WTC11 (cell line): Measurements from ENCODE around the gene NUMA1. TPM values are rescaled to one million over a fixed set of nuclear protein-coding genes. Genes with fewer than 3 reads are reported as not detected.

Source experiments
- ATAC-seq: fragments of 200-7000 bp; cut with Tn5 transposase; 2 replicates; pipeline ENCODE4 v1.10.0; 2021; ENCODE audit warnings: mild to moderate bottlenecking, moderate library complexity
- CTCF ChIA-PET: fragments of 300-600 bp; sonication (Branson Sonifier 250); formaldehyde crosslinking; loops from one replicate; lab custom pipeline; 2021; ENCODE audit warnings: antibody characterized with exemption; lab: Charles Lee
- POLR2A ChIA-PET: fragments of 350-600 bp; sonication (Branson Sonifier 250); formaldehyde crosslinking; loops from one replicate; lab custom pipeline; 2021; ENCODE audit warnings: antibody characterized with exemption; lab: Charles Lee
- DNase-seq: peaks from one replicate; pipeline ENCODE4 v3.0.0; 2021; ENCODE audit warnings: low spot score
- H3K27ac Mint-ChIP-seq: 2 replicates; pipeline ENCODE4 v1.8.0; 2021; ENCODE audit warnings: mixed read lengths
- H3K27me3 Mint-ChIP-seq: 2 replicates; pipeline ENCODE4 v1.8.0; 2021; ENCODE audit warnings: low read depth, mild to moderate bottlenecking, moderate library complexity, mixed read lengths
- H3K36me3 Mint-ChIP-seq: 2 replicates; pipeline ENCODE4 v1.8.0; 2021; ENCODE audit warnings: mixed read lengths
- H3K4me1 Mint-ChIP-seq: 2 replicates; pipeline ENCODE4 v1.8.0; 2022; ENCODE audit warnings: mixed read lengths
- H3K4me3 Mint-ChIP-seq: 2 replicates; pipeline ENCODE4 v1.8.0; 2021; ENCODE audit warnings: mild to moderate bottlenecking, moderate library complexity, mixed read lengths
- H3K9me3 Mint-ChIP-seq: 2 replicates; pipeline ENCODE4 v1.8.0; 2021; ENCODE audit warnings: mixed read lengths
- ATF1 ChIP-seq: sonication (generic); formaldehyde crosslinking; IDR thresholded peaks from 2 replicates; pipeline ENCODE4 v1.8.1; 2023; ENCODE audit warnings: mild to moderate bottlenecking, moderate library complexity, missing genetic modification reagents
- CREB1 ChIP-seq: sonication (generic); formaldehyde crosslinking; IDR thresholded peaks from 2 replicates; pipeline ENCODE4 v1.8.0; 2023; ENCODE audit warnings: mild to moderate bottlenecking, missing genetic modification reagents
- CREM ChIP-seq: sonication (generic); formaldehyde crosslinking; IDR thresholded peaks from 2 replicates; pipeline ENCODE4 v1.8.1; 2022; ENCODE audit warnings: mild to moderate bottlenecking, missing genetic modification reagents, moderate library complexity
- GTF2I ChIP-seq: fragments of 250-450 bp; sonication (Bioruptor Pico); conservative IDR thresholded peaks from 2 replicates; pipeline ENCODE4 v1.4.0; 2021; ENCODE audit warnings: mild to moderate bottlenecking
- HMGA2 ChIP-seq: fragments of 250-450 bp; sonication (Bioruptor Pico); IDR thresholded peaks from 2 replicates; pipeline ENCODE4 v1.4.0; 2021; ENCODE audit warnings: mild to moderate bottlenecking, moderate library complexity
- JAZF1 ChIP-seq: fragments of 250-450 bp; sonication (Bioruptor Pico); IDR thresholded peaks from 2 replicates; pipeline ENCODE4 v1.9.0; 2021; ENCODE audit warnings: moderate library complexity, mild to moderate bottlenecking, inconsistent platforms
- MXD4 ChIP-seq: fragments of 250-450 bp; sonication (Bioruptor Pico); IDR thresholded peaks from 2 replicates; pipeline ENCODE4 v1.8.0; 2021; ENCODE audit warnings: mild to moderate bottlenecking, moderate library complexity, borderline replicate concordance
- OVOL2 ChIP-seq: fragments of 250-450 bp; sonication (Bioruptor Pico); IDR thresholded peaks from 2 replicates; pipeline ENCODE4 v1.9.0; 2021; ENCODE audit warnings: mild to moderate bottlenecking, borderline replicate concordance
- PRRX2 ChIP-seq: fragments of 250-450 bp; sonication (Bioruptor Pico); IDR thresholded peaks from 2 replicates; pipeline ENCODE4 v1.8.0; 2021; ENCODE audit warnings: mild to moderate bottlenecking
- SMAD3 ChIP-seq: sonication (generic); formaldehyde crosslinking; IDR thresholded peaks from 2 replicates; pipeline ENCODE4 v1.8.0; 2022; ENCODE audit warnings: missing genetic modification reagents, mild to moderate bottlenecking, borderline replicate concordance
- TEAD1 ChIP-seq: sonication (generic); formaldehyde crosslinking; IDR thresholded peaks from 2 replicates; pipeline ENCODE4 v1.8.0; 2022; ENCODE audit warnings: mild to moderate bottlenecking, missing genetic modification reagents
- ZBTB21 ChIP-seq: sonication (generic); formaldehyde crosslinking; IDR thresholded peaks from 2 replicates; pipeline ENCODE4 v1.8.1; 2023; ENCODE audit warnings: mild to moderate bottlenecking, missing genetic modification reagents, borderline replicate concordance
- ZNF263 ChIP-seq: sonication (generic); formaldehyde crosslinking; IDR thresholded peaks from 2 replicates; pipeline ENCODE4 v1.8.1; 2022; ENCODE audit warnings: low read depth, mild to moderate bottlenecking, moderate library complexity, missing genetic modification reagents
- ZNF317 ChIP-seq: sonication (generic); formaldehyde crosslinking; IDR thresholded peaks from 2 replicates; pipeline ENCODE4 v1.8.1; 2023; ENCODE audit warnings: low read depth, mild to moderate bottlenecking, moderate library complexity, missing genetic modification reagents, borderline replicate concordance
- ZNF423 ChIP-seq: fragments of 250-450 bp; sonication (Bioruptor Pico); IDR thresholded peaks from 2 replicates; pipeline ENCODE4 v2.1.2; 2022; ENCODE audit warnings: mild to moderate bottlenecking, moderate library complexity
- total RNA-seq: library from RNA; stranded (reverse); gene quantifications from 3 replicates; pipeline ENCODE4 v1.2.3, GENCODE V29; 2021
- TF ChIP-seq, protein P1 (sequence below): sonication (generic); formaldehyde crosslinking; IDR thresholded peaks from 2 replicates; pipeline ENCODE4 v1.8.0; 2022; ENCODE audit warnings: mild to moderate bottlenecking, missing genetic modification reagents
- TF ChIP-seq, protein P2 (sequence below): sonication (generic); formaldehyde crosslinking; IDR thresholded peaks from 2 replicates; pipeline ENCODE4 v1.8.1; 2023; ENCODE audit warnings: mild to moderate bottlenecking, missing genetic modification reagents, moderate library complexity
- TF ChIP-seq, protein P3 (sequence below): sonication (generic); formaldehyde crosslinking; IDR thresholded peaks from 2 replicates; pipeline ENCODE4 v1.8.1; 2023; ENCODE audit warnings: mild to moderate bottlenecking, missing genetic modification reagents
- TF ChIP-seq, protein P4 (sequence below): sonication (generic); formaldehyde crosslinking; IDR thresholded peaks from 2 replicates; pipeline ENCODE4 v1.8.1; 2022; ENCODE audit warnings: mild to moderate bottlenecking, moderate library complexity, missing genetic modification reagents
- TF ChIP-seq, protein P5 (sequence below): sonication (generic); formaldehyde crosslinking; IDR thresholded peaks from 2 replicates; pipeline ENCODE4 v1.8.0; 2022; ENCODE audit warnings: mild to moderate bottlenecking, missing genetic modification reagents
- TF ChIP-seq, protein P6 (sequence below): sonication (generic); formaldehyde crosslinking; IDR thresholded peaks from 2 replicates; pipeline ENCODE4 v1.8.1; 2023; ENCODE audit warnings: mild to moderate bottlenecking, missing genetic modification reagents, moderate library complexity

The NUMA1 gene
- total RNA-seq, 1 experiment from 2014 or later = 147 TPM

DNA sequence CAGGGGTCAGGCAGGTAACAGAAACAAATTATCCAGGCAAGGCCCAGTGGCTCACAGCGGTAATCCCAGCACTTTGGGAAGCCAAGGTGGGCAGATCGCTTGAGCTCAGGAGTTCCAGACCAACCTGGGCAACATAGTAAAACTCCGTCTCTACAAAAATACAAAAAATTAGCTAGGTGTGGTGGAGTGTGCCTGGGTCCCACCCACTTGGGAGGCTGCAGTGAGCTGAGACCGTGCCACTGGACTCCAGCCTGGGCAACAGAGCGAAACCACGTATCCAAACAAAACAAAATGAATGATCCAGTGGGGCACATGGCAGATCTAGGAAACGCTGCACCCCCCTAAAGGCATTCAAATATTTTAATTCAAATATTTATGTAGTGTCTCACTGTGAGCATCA is 9.9 kb downstream of the NUMA1 start:
- H3K27ac Mint-ChIP-seq = peak overlapping the region; percentile 73
- DNase-seq (no peak), ATAC-seq (no peak)
- H3K27me3 Mint-ChIP-seq = no peaks in the 10 kb centered on the region
- ChIA-PET POLR2A (interaction anchor here (0.6 kb wide), 1 partner anchor 26 kb away, joined by 3 read pairs; no protein-coding TSS in a partner anchor), CTCF (interaction anchor here (1.5 to 5.1 kb wide), 2 partner anchors 21 to 46 kb away, joined by 5 to 28 read pairs; no protein-coding TSS in a partner anchor)
- H3K4me1 Mint-ChIP-seq = peaks cover 40% of the 10 kb centered on the region
- no peaks in the 10 kb centered on the region for H3K9me3 Mint-ChIP-seq
- H3K4me3 Mint-ChIP-seq = no peak overlapping the region
- H3K36me3 Mint-ChIP-seq = peaks cover 11% of the 10 kb centered on the region
- TF ChIP-seq, protein P1, sequence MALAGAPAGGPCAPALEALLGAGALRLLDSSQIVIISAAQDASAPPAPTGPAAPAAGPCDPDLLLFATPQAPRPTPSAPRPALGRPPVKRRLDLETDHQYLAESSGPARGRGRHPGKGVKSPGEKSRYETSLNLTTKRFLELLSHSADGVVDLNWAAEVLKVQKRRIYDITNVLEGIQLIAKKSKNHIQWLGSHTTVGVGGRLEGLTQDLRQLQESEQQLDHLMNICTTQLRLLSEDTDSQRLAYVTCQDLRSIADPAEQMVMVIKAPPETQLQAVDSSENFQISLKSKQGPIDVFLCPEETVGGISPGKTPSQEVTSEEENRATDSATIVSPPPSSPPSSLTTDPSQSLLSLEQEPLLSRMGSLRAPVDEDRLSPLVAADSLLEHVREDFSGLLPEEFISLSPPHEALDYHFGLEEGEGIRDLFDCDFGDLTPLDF (CRISPR knock-in tag) = no peak
- TF ChIP-seq, protein P2, sequence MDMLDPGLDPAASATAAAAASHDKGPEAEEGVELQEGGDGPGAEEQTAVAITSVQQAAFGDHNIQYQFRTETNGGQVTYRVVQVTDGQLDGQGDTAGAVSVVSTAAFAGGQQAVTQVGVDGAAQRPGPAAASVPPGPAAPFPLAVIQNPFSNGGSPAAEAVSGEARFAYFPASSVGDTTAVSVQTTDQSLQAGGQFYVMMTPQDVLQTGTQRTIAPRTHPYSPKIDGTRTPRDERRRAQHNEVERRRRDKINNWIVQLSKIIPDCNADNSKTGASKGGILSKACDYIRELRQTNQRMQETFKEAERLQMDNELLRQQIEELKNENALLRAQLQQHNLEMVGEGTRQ (CRISPR knock-in tag) = no peak
- no peak for TF ChIP-seq PRRX2 (CRISPR knock-in tag)
- TF ChIP-seq, protein P3, sequence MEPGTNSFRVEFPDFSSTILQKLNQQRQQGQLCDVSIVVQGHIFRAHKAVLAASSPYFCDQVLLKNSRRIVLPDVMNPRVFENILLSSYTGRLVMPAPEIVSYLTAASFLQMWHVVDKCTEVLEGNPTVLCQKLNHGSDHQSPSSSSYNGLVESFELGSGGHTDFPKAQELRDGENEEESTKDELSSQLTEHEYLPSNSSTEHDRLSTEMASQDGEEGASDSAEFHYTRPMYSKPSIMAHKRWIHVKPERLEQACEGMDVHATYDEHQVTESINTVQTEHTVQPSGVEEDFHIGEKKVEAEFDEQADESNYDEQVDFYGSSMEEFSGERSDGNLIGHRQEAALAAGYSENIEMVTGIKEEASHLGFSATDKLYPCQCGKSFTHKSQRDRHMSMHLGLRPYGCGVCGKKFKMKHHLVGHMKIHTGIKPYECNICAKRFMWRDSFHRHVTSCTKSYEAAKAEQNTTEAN = no peak
- TF ChIP-seq CREM (CRISPR knock-in tag) = no peak
- no peak for TF ChIP-seq ZNF423
- TF ChIP-seq GTF2I (CRISPR knock-in tag) = no peak
- TF ChIP-seq, protein P4, sequence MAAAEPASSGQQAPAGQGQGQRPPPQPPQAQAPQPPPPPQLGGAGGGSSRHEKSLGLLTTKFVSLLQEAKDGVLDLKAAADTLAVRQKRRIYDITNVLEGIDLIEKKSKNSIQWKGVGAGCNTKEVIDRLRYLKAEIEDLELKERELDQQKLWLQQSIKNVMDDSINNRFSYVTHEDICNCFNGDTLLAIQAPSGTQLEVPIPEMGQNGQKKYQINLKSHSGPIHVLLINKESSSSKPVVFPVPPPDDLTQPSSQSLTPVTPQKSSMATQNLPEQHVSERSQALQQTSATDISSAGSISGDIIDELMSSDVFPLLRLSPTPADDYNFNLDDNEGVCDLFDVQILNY (CRISPR knock-in tag) = no peak
- no peak for TF ChIP-seq HMGA2
- TF ChIP-seq JAZF1 (CRISPR knock-in tag) = no peak
- TF ChIP-seq ZNF317 (CRISPR knock-in tag) = no peak
- TF ChIP-seq, protein P5, sequence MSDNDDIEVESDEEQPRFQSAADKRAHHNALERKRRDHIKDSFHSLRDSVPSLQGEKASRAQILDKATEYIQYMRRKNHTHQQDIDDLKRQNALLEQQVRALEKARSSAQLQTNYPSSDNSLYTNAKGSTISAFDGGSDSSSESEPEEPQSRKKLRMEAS (CRISPR knock-in tag) = no peak
- TF ChIP-seq, protein P6, sequence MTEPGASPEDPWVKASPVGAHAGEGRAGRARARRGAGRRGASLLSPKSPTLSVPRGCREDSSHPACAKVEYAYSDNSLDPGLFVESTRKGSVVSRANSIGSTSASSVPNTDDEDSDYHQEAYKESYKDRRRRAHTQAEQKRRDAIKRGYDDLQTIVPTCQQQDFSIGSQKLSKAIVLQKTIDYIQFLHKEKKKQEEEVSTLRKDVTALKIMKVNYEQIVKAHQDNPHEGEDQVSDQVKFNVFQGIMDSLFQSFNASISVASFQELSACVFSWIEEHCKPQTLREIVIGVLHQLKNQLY = no peak
- TF ChIP-seq OVOL2 = no peak
- no peak for TF ChIP-seq ZNF263 (CRISPR knock-in tag)

DNA sequence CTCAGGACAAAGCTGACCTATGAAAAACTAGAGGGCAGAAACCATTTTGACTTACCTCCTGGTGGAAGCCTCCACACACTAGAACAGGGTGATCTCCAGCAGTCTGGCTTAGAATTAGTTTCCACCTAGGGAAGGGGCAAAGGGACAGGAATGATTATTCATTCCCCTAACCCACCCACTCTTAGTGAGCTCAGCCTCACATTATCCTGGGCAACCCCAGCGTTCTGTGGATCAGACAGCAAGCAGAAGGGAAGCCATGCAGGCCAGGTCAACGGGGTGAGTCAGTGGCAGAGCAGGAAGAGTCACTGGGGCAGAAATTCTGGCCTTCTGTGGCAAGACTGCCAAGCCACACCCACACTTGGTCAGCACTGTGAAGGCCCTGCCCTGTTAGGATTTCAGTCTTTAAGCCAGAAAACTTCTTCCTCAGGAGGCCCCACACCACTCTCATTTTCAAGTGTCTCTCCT is 10.5 kb downstream of the NUMA1 start:
- H3K4me1 Mint-ChIP-seq = peaks cover 37% of the 10 kb centered on the region
- no peak overlapping the region for H3K4me3 Mint-ChIP-seq
- peaks cover 11% of the 10 kb centered on the region for H3K36me3 Mint-ChIP-seq
- no peaks in the 10 kb centered on the region for H3K9me3 Mint-ChIP-seq
- H3K27ac Mint-ChIP-seq = peak overlapping the region; percentile 39
- DNase-seq (no peak), ATAC-seq (peak; percentile 78)
- H3K27me3 Mint-ChIP-seq = no peaks in the 10 kb centered on the region
- no peak for TF ChIP-seq JAZF1 (CRISPR knock-in tag)
- TF ChIP-seq ATF1 = no peak
- TF ChIP-seq TEAD1 (CRISPR knock-in tag) = no peak
- no peak for TF ChIP-seq ZNF263 (CRISPR knock-in tag)
- no peak for TF ChIP-seq ZNF317 (CRISPR knock-in tag)
- TF ChIP-seq ZBTB21 = no peak
- POLR2A ChIA-PET = no interaction called here
- CTCF ChIA-PET = interaction anchor here (0.8 to 5.1 kb wide), 3 partner anchors 21 to 92 kb away, joined by 3 to 28 read pairs (median 5); no protein-coding TSS in a partner anchor

DNA sequence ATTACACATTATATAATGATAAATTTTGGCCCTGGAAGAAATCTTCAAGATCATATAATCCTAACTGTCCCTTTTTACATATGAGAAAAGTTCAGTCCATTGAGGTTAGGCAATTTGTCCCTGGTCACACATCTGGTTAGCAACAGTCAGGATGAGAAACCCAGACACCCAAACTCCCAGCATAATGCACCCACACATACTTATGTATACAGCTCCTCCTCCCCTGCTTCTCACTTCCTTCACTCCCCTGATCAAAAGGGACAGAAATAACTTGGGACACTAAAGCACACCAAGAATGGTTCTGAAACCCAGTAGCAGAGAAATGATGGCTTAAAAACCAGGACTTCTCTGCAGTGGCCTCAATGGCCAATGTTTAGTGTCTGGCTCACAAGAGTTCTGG is 11.1 kb downstream of the NUMA1 start:
- no peak for TF ChIP-seq CREB1 (CRISPR knock-in tag)
- TF ChIP-seq GTF2I (CRISPR knock-in tag) = no peak
- TF ChIP-seq MXD4 (CRISPR knock-in tag) = no peak
- no peak for TF ChIP-seq SMAD3 (CRISPR knock-in tag)
- ChIA-PET CTCF (interaction anchor here (5.1 kb wide), 1 partner anchor 44 kb away, joined by 28 read pairs; no protein-coding TSS in a partner anchor), POLR2A (no interaction called here)
- Mint-ChIP-seq H3K4me1 (peaks cover 37% of the 10 kb centered on the region), H3K9me3 (no peaks in the 10 kb centered on the region), H3K27me3 (no peaks in the 10 kb centered on the region), H3K4me3 (no peak overlapping the region), H3K36me3 (peaks cover 11% of the 10 kb centered on the region), H3K27ac (0 out of 2 replicates have a peak overlapping the region, but pooled peaks have one; percentile 39)
- ATAC-seq (no peak), DNase-seq (no peak)
